Activated gamma-delta T cell (primary cell): ENCODE measurements around the gene TEX13C.
"Not testable (repeated sequence)": the region's sequence is repeated elsewhere in the genome, so short reads cannot be mapped to it uniquely, and the experiment has no call there.

Experiments
- DNase-seq: peaks from one replicate; lab custom pipeline; 2025; lab: John Stamatoyannopoulos, UW
- total RNA-seq, 2 donors: gene quantifications; one replicate each; lab custom pipeline; 2026; lab: John Stamatoyannopoulos, UW

Gene TEX13C
- 0 reads per million in 2 donors for total RNA-seq

GRCh38 chrX:125319646-125320521, at the start of gene TEX13C:
Gene TEX13C (plus strand): TSS chrX:125319871. CDS start chrX:125320120, 249 bp downstream.
- no peak for DNase-seq

DNA sequence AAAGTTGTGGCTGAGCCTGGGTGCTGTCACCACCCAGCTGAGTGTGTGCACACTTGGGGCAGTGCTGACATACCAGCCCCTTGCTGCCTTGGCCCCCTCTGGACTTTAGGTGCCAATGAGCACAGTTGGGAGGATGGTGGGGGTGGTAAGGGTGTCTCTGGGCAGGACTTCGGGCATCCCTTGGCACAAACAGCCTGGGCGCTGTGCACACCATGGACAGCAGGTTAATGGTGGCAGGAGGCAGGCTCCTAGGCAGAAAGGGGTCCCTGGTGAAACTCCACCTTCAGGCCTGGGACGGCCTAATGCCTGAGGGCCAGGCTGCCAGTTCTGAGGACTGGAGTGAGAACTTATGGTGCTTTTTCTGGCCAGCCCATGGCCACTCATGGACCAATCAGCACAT, 32.4 kb upstream of the TEX13C start:
- DNase-seq: no peak

DNA sequence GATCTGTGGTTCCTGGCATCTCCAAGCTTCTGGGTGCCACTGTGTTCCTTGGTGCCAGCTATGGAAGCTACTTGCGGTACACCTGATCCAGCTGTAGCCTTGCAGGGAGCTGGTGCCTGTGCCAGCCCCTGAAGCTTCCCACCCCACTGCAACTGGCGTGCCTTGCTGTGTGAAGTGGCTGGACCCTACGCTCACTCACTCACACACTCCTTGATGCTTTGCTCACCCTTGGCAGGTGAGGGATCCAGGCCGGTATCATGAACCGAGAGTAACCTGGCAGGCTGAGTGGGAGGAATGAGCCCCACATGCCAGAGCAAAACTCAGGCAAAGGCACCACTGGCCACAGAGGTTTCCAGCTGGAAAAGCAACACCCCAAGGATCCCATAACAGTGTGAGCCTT, 31.3 kb upstream of the TEX13C start:
- DNase-seq: no peak

DNA sequence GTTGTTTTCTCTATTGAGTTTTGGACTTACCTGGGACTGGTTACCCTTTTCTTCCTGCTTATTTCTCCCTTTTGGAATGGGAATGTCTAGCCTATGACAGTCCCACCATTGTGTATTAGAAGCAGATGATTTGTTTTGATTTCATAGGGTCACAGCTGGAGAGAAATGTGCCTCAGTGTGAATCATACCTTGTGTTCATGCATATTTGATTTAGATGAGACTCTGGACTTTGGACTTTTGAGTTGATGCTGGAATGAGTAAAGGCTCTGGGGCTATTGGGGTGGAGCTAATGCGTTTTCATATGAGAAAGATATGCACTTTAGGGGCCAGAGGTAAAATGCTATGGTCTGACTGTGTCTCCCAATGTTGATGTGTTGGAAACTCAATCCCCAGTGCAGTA, 30.5 kb upstream of the TEX13C start:
- no peak for DNase-seq

GRCh38 chrX:125289920-125290319, 29.8 kb upstream of the TEX13C start:
- DNase-seq: no peak

DNA sequence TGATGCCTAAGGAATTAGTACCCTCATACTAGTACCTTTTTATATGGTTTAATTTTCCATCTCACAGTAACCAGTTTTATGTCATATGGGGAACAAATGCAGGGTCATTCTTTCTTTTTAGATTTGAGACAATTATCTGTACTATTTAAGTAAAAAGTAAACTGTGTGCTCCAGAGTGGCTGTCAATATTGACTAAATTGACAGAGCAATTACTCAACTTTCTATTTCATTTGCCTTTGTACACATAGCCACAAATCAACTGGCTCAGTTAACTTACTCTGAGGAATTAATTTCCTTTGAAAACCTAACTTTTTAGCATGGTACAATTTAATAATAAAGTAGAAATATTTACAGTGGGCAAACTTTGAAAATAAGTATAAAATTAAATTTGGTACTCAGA, 28.5 kb upstream of the TEX13C start:
- no peak for DNase-seq

- no peak for DNase-seq
Observed at GRCh38 chrX:125293850-125294780, 25.6 kb upstream of the TEX13C start.

- no peak for DNase-seq
Observed at GRCh38 chrX:125295337-125295736, 24.3 kb upstream of the TEX13C start.

- no peak for DNase-seq
Observed at GRCh38 chrX:125298871-125299270, 20.8 kb upstream of the TEX13C start.

- DNase-seq: no peak
Observed at GRCh38 chrX:125306335-125306866, 13.3 kb upstream of the TEX13C start.

DNA sequence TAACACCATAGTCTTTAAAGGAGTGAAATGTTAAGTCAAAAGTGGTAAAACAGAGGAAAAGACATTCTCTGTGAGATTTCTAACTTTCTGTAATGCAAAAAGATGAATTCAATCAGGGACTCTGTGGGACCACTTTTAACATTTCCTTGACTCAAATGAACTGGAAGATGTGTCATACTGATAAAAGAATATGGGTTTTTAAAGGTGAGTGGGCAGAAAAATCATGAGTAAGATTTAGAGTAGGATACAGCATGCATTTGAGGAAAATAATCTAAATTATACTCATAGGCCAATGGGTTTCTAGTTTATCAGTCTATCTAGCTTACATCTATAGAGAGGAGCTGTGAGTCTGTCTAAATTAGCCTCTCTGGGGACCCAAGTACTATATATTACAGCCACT, 11.0 kb upstream of the TEX13C start:
- no peak for DNase-seq

GRCh38 chrX:125319166-125319565, 505 bp upstream of the TEX13C start:
- not testable (repeated sequence) for DNase-seq

DNA sequence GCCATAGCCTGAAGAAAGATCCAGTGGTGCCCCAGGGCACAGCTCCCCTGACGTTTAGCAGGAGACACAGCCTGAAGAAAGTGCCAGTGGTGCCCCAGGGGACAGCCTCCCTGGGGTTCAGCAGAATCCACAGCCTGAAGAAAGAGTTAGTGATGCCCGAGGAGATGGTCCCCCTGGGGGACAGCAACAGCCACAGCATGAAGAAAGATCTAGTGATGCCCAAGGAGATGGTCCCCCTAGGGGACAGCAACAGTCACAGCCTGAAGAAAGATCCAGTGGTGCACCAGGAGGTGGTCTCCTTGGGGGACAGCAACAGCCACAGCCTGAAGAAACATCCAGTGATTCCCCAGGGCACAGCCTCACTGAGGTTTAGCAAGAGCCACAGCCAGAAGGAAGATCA, 2.8 kb downstream of the TEX13C start:
- DNase-seq: no peak

DNA sequence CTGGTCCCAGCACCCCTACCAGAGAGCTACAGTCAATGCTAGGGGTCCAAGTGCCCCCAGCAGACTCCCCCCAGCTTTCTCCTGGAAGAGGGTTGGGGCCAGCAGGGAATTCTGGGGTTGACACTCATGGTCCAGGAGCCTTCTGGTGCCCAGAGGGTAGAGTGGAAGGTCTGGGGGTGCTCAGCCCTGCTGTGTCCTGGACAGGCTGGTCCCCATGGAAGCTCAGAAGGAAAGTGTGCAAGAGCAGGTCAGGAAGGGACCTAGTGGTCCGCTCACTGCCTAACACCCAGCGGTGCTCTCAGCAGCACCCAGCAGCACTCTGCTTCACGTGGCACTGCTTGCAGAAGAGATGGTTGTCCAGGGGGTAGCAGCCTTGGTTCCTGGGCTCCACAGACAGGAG, 6.9 kb downstream of the TEX13C start:
- no peak for DNase-seq

DNA sequence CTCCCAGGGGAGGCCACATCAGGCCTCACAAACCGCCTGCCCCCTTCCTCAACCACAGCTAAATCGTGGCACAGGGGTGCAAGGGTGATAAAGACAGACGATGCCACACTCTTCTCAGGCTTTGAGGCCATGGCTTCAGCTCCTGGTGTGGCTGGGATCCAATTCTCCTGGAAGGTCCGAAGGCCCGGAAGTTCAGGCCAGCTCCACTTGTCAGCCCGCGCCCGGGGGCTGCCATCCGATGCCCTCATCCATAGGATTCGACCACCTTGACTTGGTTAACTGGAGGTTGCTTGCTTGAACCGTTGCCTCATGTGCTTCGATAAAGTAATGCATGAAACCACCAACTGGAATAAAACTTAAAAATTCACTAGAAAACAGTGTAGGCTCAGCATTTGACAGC, 8.2 kb downstream of the TEX13C start:
- no peak for DNase-seq

GRCh38 chrX:125333583-125333982, 13.9 kb downstream of the TEX13C start:
- no peak for DNase-seq

DNA sequence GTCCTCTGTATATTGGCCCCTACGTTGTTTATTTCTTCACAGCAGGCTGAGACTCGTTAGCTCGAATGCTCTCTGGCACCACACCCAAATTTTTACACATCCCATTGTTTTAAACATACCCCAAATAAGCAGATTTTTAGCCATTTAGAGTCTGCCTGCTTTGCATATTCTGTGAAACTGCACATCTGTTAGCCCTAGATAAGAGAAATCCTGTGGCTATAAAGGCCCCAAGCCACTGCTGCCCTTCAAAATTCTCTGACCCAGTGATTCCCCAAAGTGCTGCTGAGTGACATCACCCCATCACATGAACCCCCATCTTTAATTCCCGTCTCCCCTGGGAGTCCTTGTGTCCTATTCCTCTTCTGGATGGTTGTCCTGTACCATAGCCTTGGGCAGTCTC, 20.8 kb downstream of the TEX13C start:
- no peak for DNase-seq

DNA sequence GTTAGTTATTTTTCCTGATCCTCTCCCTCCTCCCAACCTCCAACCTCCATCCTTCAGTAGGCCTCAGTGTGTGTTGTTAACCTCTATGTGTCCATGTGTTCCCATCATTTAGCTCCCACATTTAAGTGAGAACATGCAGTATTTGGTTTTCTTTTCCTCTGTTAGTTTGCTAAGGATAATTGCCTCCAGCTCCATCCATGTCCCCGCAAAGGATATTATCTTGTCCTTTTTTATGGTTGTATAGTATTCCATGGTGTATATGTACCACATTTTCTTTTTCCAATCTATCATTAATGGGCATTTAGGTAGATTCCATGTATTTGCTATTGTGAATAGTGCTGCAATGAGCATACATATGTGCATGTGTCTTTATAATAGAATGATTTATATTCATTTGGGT, 54.5 kb downstream of the TEX13C start:
- no peak for DNase-seq
